Islet precursor cell (in vitro differentiated cells): Measurements from ENCODE around the gene DYNLT2.
"Not testable (repeated sequence)": the region's sequence is repeated elsewhere in the genome, so short reads cannot be mapped to it uniquely, and the experiment has no call there.

Experiments
- DNase-seq: peaks from one replicate; pipeline ENCODE4 v3.0.0-alpha.2; 2018

Gene DYNLT2

DNA sequence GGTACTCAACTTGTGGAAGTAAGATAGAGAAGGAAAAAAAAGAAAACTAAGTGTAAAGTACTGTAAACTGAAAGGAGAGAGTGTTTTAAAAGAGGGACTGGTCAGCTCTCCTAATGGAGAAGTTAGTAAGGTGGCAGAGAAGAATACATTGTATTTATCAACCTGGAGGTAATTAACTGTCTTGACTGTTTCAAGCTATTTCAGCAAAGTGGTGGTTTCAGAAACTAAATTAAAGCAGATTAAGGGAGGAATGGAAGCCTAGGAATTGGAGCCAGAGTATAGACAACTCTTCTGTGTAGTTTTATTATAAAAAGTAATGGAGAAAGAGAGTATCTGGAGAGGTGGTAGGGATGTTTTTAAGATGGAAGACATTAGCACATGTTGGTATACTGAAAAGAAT is 24.4 kb downstream of the DYNLT2 start:
- DNase-seq: no peak

DNA sequence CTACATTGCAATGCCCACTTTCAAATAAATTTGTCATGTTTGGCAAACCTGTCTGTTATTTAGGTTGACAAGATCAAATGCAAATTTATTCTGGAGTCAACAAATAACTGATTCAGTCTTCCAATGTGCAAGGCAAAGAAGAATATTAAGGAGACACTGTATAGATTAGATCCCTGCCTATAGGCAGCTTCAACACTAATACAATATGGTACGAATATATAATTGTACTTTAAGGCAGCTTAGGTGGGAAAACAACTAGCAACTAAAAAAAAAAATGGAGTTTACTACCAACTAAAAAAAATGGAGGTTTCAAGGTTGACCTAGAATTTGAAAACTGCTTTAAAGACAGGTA is 25.3 kb downstream of the DYNLT2 start:
- no peak for DNase-seq

DNA sequence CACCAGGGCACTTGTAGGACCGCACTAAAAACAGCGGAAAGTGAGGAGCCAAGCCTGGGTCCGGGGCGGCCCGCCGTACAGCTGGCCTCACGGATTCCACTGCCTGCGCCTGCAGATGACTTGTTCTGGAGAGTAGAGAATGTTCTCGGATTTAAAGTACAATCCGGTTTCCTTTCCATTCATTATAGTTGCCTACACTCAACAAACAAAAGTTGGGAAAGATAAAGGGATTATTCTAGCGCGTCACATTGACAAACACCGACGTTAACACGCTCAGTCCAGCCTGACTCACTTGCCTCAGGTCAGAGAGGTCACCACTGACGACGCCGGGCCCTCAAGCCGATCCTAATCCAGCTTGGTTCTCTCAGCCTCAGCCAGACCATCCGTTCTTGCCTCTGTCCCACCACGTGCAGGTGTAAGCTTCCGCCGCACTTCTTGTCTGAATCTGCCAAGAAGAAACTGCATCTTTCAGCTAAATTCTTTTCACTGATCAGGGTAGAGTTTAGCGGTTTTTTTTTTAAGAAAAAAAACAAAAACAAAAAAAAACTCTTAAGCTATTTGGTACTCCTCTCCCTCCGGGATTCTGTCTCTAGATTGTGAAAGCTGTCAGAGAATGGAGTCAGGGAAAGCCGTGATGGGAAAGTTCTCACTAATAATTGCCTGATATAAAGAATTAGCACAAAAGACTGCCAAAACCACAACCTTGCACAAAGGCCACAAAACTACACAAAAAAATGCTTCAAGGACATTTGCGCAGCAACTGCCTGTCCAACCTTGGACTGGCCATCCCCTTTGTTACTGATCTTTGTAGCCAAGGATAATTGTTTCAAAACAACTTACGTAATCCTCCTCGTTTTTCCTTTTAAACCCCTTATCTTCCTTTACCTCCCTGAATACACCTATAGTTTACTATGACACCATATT is 26.0 kb downstream of the DYNLT2 start:
- peak; percentile 85 for DNase-seq

DNA sequence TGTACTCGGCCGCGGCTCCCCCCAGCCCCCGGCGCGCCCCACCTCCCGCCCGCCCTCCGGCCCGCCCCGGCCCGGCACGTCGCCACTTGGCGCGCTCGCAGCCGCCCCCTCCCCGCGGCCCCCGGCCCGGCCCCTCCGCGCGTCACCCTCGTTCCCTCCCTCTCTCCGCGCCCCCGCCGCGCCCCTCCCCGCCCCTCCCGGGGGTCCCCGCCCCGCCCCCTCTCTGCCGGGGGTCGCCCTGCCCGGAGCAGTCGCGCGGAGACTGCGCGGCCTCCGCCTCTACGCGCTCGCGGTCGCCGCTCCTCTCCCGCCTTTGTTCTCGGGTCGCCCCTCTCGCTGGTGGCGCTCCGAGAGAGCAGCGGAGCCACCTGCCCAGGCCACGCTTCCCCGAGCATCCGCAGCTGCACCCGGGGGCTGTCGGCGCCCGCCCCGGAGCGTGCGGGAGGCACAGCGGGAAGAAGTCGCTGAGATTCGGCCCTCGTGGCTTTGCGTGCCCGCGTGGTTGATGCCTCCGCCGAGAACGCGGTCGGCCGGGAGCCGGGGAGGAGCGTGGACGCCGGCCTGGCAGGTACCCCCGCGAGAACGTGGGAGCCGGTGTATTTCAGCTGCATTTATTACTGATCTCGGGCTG is 26.8 kb downstream of the DYNLT2 start, which contains the start of gene PHF10:
Gene PHF10, minus strand, starts transcription at position 7 of the 631 bp plus-strand sequence. CDS start 569 bp downstream, outside the sequence.
- peak; percentile 82 for DNase-seq

DNA sequence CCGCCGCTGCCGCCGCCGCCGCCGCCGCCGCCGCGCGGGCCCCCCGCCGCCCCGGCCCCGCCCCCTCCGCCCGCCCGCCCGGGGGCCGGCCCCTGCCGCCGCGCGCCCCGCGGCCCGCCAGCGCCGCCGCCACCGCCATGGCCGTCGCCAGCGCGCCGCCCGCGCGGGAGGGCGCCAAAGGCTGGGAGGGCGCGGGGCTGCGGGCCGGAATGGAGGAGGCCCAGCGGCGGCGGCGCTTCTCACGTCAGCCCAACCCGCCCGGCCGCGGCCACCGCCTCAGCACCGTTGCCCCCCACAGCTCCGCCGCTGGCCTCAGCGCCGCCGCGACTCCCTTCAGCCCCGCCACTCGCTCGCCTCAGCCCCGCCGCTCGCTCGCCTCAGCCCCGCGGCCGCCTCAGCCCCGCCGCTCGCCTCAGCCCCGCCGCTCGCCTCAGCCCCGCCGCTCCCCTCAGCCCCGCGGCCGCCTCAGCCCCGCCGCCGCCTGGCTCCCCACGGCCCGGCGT is 27.3 kb downstream of the DYNLT2 start:
- DNase-seq: no peak

DNA sequence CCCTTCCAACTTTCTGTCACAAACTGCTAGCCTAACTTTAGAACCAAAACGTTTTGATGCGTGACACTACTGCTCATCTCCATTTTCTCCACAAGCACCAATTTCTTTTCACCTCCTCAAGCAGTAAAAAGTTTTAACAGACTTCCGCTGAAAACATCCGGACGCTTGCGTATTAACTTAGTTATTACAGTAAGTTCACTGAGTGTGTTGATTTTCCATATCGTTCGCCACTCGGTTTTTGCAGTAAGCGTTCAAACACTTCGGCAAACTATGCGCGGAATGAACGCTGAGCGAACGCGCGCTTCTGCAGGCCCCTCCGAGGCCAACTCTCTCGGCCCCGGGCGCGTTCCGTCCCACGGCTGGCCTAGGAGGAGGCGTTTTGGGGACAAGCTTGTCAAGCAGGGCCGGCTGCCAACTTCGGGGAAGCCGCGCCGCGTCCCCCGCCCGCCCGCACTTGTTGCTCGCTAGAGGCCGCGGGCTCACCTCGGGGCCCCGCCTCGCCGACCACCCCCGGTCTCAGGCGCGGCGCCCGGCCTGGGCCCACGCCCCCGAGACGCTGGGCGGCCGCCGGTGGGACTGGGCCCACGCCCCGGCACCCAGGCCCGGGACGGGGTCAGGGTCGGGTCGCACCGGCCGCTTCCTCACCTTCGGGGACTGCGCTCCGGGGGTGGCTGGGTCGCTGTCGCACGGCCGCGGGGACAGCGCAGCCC is 28.0 kb downstream of the DYNLT2 start:
- peak; percentile 77 for DNase-seq

DNA sequence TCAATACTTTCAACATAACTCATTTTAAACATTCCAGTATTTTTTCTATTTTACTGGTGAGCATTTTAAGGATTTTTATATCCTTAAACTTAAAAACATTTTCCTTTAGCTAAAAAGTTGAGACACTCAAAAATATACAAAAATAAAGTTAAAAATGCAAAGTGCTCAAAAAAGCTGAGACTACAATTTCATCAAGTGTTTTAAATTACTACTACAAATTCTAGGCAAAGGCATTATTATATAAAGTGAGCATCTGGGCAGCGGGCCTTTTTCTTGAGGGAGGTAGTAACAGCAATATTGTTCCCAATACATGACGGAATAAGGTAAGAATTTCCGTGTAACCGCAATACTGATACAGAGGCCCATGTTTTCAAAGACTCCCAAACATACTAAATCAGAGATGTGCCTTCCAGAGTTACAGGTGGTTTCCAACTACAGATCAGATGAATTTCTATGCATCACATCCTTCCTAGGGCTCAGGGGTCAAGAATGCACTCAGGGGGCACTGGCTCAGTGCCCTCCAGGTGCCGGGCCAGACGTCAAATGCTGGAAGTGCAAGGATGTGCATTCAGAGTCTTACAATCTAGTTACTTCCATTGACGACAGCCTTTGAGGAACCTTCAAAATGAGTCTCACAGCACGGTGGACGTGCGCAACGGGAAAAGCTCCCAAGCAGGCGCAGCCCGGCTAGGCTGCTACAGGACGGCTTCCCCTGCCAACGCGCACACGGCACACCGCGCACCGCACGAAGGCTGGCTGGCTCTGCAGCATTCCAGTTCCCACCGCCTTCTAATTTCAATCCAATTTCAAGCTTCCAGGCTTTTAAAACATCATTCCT is 28.8 kb downstream of the DYNLT2 start:
- peak; percentile 67 for DNase-seq

DNA sequence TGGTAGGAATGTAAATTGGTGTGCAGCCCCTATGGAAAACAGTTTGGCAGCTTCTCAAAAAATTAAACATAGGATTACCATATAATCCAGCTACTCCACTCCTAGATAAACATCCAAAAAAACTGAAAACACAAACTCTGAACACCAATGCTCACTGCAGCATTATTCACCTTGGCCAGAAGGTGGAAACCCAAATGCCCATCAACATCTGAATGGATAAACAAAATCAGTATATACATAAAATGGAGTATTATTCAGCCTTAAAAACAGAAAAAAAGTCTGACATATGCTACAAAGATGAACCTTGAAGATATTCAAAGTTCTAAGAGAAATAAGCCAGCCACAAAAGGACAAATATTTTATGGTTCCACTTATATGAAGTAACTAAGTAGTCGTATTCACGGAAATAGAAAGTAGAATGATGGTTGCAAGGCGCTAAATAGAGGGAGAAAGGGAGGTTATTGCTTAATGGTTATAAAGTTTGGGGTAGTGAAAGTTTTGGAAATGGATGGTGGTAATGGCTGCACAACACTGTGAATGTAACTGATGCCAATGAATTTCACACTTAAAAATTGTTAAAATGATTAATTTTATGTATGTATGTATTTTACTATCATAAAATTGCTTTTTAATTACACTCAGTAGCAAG is 31.0 kb downstream of the DYNLT2 start:
- DNase-seq: no peak

DNA sequence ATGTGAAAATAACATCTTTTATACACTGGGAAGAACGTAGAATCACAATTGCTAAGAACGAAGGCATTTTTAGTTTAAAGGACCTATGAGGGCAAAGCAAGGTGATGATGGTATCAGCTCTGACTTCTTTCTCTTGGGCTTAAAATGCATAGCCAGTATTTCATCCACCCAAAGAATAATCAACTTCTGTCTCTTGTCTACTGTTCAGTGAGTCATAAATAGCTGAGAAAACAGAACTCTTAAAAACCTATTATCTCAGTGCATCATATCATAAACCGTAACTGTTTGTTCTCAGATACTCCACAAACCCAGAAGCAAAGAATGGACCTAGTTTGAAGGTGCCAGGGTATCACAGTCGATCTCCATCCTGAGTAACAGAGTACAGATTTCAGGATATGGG is 32.3 kb downstream of the DYNLT2 start:
- DNase-seq: no peak

DNA sequence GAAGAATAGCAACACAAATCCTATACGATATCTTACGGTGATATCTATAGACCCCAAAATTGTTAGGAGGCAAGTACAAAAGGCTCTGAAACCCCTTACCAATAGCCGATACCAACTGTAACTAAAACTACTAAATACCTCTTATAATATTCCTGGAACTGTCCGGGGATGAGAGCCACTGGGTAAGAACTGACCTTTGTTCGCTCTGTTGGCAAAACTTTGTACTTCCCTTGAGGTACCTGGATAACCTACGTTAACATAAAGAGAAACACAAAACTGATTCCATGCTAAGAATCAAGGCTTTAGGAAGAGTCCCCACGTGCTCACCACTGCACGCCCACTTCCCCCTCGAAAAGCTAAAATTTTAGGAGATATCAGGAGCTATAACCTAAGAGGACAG is 36.8 kb downstream of the DYNLT2 start:
- DNase-seq: no peak

DNA sequence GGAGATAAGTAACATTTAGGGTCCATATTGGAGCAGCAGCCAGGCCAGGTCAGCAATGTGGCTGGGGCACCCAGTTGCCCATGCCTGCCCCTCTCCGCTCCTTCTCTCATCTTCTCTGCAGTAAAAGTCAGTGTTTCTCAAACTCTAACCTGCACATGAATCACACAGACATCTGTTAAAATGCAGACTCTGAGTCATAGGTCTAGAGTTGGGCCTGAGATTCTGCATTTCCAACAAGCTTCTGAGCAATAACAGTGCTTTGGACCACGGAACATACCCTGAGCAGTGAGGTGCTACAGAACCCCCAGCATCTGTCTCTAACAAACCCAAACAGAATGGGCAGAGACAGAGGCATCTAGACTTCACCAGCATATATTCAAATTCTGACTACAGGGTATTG is 37.2 kb downstream of the DYNLT2 start:
- DNase-seq: no peak

DNA sequence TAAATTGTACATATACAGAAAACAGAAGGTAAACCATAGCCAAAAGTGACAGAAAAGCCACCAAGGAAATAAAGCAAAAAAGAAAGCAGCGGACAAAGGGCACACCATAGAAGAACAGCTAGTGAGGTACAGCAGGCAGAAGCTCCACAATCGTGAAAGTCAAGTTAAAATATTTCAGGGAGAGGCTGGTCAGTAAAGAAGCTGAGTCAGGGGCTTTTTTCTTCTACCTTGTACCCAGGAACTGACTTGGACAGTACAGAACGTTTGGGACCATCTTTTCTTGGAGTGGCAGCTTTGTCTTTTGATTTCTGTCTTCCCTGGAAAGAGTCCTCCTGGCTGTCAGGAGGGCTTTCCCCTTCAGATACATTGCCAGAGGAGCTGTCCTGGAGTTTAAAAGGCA is 41.4 kb downstream of the DYNLT2 start:
- DNase-seq: no peak

DNA sequence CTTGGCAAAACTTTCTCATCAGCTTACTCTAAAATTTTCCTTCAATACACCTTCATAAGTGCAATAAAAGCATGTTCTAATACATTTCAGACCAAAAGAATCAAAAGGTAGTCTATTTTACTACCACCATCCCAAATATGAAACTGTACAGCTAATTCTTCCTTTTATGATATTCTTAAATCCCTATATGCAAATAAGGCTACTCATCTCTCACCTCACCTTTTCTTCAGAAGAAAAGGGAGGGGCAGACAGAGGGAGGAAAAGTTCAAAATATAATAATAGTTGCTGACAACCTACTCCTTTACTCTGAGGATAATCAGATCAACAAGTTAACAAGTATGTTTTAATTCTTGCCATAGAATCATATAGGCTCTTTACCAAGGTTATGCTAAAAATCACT is 42.1 kb downstream of the DYNLT2 start:
- DNase-seq: no peak

DNA sequence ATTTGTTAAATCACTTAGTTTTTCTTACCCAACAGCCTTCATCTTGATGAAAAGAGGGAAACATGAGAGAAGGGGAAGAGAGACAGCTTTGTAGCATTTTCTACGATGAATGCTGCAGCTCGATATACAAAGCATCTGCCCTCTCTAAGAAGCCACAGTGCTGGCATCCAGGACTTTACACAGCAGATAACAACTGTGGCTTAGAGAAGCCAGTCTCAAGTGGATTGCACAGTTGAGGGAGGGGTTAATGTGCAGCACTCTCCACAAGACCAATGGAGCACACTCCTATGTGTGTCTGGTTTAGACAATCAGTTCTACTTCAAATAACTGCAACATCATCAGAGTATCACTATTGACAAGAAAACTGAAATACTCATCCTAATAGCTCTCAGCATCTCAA is 43.6 kb downstream of the DYNLT2 start:
- no peak for DNase-seq

DNA sequence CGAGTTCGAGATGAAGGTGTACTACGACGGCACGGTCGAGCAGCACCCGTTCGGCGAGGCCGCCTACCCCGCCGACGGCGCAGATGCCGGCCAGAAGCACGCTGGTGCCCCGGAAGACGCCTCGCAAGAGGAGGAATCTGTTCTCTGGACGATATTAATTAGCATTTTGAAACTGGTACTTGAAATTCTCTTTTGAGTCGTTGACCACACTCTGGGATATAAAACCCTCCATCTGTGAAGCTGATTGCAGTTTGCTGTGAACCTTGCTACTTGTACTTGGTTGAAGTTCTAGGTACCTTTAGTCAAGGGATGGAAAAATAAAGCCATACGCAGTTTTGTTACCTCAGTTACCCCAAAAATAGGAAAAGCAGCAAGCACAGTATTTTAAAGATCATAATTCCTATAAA is 48.5 kb downstream of the DYNLT2 start:
- DNase-seq: no peak

DNA sequence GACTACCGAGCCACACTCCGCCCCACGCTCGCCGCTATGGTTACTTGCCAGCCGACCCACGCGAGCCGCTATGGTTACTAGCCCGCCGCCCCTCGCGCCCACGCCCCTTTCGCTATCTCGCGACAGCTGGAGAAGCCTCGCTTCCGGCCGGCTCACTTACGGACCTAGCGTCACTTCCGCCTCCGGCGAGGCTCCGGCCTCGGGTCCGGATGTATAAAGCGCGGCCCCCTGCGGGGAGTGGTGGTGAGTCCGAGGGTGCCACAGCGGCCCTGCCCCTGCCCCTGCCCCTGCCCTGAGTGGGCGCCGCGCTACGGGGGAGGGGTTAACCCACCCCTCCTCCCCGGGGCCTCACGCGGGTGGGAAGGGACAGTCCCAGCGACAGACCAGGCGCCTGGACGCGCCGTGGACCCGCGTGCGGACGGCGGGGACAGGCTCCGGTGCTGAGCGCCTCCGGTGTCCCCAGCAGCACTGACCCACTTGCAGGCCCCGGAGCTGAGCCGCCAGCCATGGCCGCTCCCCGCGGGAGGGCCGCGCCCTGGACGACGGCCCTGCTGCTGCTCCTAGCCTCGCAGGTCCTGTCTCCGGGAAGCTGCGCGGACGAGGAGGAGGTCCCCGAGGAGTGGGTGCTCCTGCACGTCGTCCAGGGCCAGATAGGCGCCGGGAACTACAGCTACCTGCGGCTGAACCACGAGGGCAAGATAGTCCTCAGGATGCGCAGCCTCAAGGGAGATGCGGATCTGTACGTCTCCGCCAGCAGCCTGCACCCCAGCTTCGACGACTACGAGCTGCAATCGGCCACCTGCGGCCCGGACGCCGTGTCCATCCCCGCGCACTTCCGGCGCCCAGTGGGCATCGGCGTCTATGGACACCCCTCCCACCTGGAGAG is 49.2 kb downstream of the DYNLT2 start, which contains the start of the genes C6orf120 and WDR27:
Gene C6orf120, plus strand, starts transcription at position 173 of the 886 bp plus-strand sequence. Its CDS starts 334 bp downstream, at position 507.
Gene WDR27, minus strand, starts transcription at position 76 of the 886 bp plus-strand sequence. CDS start 13,024 bp downstream, outside the sequence.
- peak; percentile 98 for DNase-seq

DNA sequence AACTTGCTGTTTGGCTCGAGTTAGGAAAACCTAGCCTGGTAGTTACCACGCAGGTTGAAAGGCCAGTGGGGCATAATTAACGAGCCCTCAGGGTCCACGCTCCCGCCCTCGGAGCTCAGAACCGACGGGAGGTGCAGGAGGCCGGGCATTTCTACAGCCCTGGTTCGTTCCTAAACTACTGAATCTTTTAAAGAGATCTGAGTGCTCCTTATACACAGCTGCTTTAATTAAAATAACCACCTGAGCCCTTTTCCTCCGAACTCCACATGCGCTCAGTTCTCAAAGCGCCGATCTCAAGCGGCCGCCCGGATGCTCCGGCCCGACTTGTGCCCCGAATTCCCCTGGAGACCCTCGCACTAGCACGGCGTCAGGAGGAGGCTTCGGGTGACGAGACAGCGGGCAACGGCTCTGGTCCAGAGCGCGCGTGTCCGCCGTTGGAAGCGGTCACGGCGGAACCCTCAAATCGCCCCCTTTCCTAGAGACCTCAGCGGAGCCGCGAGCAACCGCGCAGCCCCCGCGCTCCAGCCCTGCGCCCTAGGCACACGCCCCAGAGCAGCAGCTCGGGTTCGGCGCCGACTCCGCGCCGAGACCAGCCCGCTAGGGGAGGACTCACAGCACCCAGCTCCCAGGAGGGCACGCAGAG is 49.9 kb downstream of the DYNLT2 start:
- no peak for DNase-seq

DNA sequence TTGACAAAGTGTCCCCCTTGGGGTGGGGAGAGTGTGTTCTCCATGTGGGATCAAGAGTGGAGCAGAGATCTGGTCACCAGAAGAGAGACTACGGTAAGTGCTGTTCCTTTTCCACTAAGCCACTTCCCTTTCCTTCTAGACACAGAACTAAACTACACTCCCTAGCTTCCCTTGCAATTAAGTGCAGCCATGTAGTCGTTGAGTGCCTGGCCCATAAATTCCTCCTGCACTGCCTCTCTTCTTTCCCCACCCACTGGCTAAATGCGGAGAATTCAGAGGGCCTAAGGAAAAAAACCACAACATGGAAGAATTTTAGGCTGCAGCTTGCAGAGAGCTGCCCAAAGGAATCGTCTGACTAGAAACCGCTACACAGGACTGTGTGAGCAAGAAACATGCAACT is 51.1 kb downstream of the DYNLT2 start:
- DNase-seq: peak; percentile 90

DNA sequence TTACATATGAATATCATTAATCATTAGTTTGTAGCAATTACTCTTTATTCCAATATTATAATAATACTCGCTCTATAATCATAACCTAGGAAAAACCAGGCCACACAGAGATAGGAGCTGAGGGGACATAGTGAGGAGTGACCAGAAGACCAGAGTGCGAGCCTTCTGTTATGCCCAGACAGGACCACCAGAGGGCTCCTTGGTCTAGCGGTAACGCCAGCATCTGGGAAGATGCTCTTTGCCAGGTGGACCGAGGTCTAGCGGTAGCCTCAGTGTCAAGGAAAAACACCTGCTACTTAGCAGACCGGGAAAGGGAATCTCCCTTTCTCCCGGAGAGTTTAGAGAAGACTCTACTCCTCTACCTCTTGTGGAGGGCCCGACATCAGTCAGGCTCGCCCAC is 54.3 kb downstream of the DYNLT2 start:
- not testable (repeated sequence) for DNase-seq

DNA sequence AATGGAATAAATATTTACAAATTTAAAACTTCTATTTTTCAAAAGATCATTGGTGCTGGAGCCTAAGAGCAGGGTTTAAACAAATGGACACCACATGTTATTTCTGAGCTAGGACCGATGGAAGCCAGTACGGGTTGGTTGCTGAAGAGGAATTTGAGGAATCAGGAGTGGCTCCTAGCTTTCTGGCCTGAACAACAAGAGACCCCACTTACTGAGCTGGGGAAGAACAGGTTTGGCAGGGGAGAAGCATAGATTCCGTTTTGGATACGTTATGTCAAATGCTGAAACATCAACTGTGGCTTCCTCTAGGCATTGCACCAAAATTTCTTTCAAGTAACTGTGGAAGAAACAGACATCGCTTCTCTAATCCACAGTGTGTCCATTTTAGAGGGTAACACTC is 56.2 kb downstream of the DYNLT2 start:
- DNase-seq: no peak
